Stimulated activated memory B cell treated with anti-CD40 and anti-IgM and Interleukin-4, amounts not matched to agents 10 μg/mL and 1 μg/mL and 100 μg/mL, for 72 hours (primary cell): Measurements from ENCODE around the gene ZNF396.

Experiments
- ATAC-seq: fragments of 150-1000 bp; cut with Tn5 transposase; 2 replicates; pipeline ENCODE4 v1.10.0; 2021
- H3K27ac Mint-ChIP-seq: one replicate; pipeline ENCODE4 v1.8.0; 2022; ENCODE audit warnings: mild to moderate bottlenecking, mixed read lengths
- H3K27me3 Mint-ChIP-seq: one replicate; pipeline ENCODE4 v1.8.0; 2022; ENCODE audit warnings: mixed read lengths
- H3K36me3 Mint-ChIP-seq: one replicate; pipeline ENCODE4 v1.8.0; 2022; ENCODE audit warnings: mixed read lengths
- H3K4me1 Mint-ChIP-seq: one replicate; pipeline ENCODE4 v1.8.0; 2022; ENCODE audit warnings: mixed read lengths
- H3K4me3 Mint-ChIP-seq: one replicate; pipeline ENCODE4 v1.8.0; 2022; ENCODE audit warnings: mild to moderate bottlenecking, moderate library complexity, mixed read lengths
- H3K9me3 Mint-ChIP-seq: one replicate; pipeline ENCODE4 v1.8.0; 2022; ENCODE audit warnings: mixed read lengths

Gene ZNF396

DNA sequence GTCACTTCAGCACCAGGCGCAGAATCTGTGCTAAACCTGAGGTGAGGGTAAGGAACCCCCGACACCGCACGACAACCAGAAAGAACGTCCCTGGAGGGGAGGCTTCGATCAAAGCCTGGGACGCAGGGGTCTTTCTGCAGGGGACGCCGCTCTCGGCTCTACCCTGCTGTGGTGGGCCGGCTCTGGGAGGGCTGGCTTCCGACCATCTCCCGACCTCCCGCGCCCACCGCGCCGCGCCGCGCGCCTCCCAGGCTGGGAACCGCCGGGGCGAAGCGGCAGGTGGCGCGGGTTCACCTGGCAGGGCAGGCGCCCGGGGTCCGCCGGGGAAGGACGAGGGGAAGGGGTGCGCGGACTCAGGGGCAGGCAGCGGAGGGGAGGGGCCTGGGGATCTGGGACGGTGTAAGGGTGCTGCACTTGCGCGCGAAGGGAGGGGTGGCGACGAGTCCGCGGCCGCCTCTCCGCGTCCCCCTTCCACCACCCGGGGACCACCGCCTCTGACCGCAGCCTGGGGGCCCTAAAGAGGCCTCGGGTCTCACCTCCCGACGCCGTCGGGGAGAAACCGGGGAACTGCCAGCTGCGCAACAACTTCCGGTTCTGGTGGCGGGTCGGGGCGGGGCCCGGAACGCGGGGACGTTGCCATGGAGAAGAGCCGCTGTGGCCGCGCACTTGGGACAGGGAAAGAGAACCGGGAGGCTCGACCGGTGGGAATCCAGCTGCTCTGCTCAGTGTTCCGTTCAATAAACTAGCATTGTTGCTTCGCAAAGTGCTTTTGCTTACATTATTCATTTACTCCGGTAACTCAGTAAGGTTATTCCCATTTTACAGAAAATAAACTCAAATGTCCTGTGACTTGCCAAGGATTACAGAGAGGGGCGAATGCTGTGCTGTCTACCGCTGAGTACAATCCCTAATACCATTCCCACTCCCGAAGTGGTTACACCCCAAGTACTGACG lies at the start of gene ZNF396:
ZNF396 (minus strand) TSS at position 596 of the 954 bp plus-strand sequence. CDS start 3,045 bp downstream, outside the sequence.
- peak; percentile 89 for ATAC-seq
- H3K9me3 Mint-ChIP-seq: peaks cover 2% of the 10 kb centered on the region

DNA sequence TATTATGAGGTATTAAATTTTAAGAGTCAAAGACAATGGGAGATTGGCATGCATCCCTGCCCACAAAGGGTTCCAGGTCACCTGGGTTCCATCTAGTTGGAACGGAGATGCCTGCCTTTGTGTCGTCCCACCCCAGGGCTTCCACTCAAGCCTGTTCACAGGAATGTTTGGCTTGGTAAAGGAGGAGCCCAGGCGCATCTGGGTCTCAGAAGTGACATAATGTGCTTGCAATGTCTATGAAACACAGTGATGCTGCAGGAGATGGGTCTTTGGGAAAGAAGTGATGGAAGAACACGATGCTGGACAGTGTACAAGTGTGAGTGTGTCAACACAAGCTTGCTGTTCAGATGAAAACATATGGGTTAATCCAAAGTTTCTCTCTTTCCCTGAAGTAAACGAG lies 49.6 kb upstream of the ZNF396 start:
- no peaks in the 10 kb centered on the region for H3K36me3 Mint-ChIP-seq
- H3K27me3 Mint-ChIP-seq: no peaks in the 10 kb centered on the region
- no peak overlapping the region for H3K4me3 Mint-ChIP-seq
- no peak for ATAC-seq
- H3K27ac Mint-ChIP-seq: no peak overlapping the region
- peaks cover 6% of the 10 kb centered on the region for H3K4me1 Mint-ChIP-seq
- H3K9me3 Mint-ChIP-seq: no peaks in the 10 kb centered on the region

More for the DNA sequence above, at the start of gene ZNF396:
- peak within 1 kb of the TSS; percentile 91 for H3K4me3 Mint-ChIP-seq
- H3K4me1 Mint-ChIP-seq: peaks cover 6% of the 10 kb centered on the region
- H3K36me3 Mint-ChIP-seq: no peaks in the 10 kb centered on the region
- H3K27me3 Mint-ChIP-seq: no peaks in the 10 kb centered on the region
- peak within 1 kb of the TSS; percentile 72 for H3K27ac Mint-ChIP-seq

DNA sequence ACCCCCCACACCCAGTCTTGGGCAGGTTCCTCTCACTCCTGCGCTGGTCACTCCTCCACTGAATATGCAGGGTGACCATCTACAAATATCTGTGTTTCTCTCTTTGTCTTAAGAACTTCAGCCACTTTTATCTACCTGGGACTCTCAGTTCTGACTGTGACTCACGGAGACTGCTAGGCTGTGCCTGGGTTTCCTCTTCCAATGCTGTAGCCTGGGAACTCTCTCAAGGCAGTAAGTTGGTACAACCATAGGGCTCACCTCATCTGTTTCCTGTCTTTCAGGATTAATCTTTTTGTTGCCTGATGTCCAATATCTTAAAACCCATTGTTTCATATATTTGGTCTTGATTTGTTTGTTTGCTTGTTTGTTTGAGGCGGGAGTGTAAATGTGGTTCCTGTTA lies 47.2 kb upstream of the ZNF396 start:
- H3K27ac Mint-ChIP-seq: no peak overlapping the region
- ATAC-seq: no peak
- peaks cover 6% of the 10 kb centered on the region for H3K4me1 Mint-ChIP-seq
- no peaks in the 10 kb centered on the region for H3K9me3 Mint-ChIP-seq
- no peak overlapping the region for H3K4me3 Mint-ChIP-seq
- H3K36me3 Mint-ChIP-seq: no peaks in the 10 kb centered on the region
- H3K27me3 Mint-ChIP-seq: no peaks in the 10 kb centered on the region

DNA sequence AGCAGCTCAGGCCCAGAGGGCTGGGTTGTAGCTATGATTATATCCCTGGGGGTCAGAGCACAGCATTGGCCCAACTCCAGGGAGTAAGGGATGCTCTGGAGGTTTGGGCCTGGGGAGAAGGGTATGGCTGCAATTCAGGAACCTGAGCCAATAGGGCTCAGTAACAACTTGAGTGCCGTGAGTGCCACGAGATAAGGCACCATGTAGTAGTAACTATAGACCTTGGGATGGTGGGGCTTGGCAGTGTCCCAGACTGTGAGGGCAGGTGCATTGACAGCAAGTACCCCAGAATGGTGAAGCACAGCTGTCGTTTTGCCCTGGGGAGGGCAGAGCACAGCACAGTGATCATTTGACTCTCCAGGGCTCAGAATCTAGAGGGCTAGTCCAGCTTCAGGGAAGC lies 45.1 kb upstream of the ZNF396 start:
- H3K27me3 Mint-ChIP-seq: no peaks in the 10 kb centered on the region
- H3K27ac Mint-ChIP-seq: no peak overlapping the region
- H3K36me3 Mint-ChIP-seq: peaks cover 11% of the 10 kb centered on the region
- peak; percentile 27 for ATAC-seq
- H3K9me3 Mint-ChIP-seq: peaks cover 6% of the 10 kb centered on the region
- H3K4me1 Mint-ChIP-seq: peaks cover 1% of the 10 kb centered on the region
- H3K4me3 Mint-ChIP-seq: no peak overlapping the region

DNA sequence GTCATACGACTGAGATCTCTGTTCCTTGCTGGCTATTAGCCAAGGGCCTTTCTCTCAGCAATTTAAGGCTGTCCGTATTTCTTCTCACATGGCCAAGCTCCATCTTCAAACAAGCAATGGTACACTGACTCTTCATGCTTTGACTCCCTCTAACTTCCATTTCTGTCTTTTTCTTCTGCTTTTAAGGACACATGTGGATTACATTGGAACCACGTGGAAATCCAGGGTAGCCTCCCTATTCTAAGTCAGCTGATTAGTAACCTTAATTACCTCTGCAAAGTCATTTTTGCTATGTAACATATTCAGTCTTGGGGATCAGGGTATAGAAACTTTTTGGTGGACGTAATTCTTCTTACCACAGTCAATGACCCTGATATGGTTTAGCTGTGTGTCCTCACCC lies 41.5 kb upstream of the ZNF396 start:
- Mint-ChIP-seq H3K4me3 (no peak overlapping the region), H3K9me3 (peaks cover 8% of the 10 kb centered on the region), H3K36me3 (peaks cover 15% of the 10 kb centered on the region), H3K4me1 (peaks cover 29% of the 10 kb centered on the region), H3K27me3 (no peaks in the 10 kb centered on the region), H3K27ac (no peak overlapping the region)
- no peak for ATAC-seq

DNA sequence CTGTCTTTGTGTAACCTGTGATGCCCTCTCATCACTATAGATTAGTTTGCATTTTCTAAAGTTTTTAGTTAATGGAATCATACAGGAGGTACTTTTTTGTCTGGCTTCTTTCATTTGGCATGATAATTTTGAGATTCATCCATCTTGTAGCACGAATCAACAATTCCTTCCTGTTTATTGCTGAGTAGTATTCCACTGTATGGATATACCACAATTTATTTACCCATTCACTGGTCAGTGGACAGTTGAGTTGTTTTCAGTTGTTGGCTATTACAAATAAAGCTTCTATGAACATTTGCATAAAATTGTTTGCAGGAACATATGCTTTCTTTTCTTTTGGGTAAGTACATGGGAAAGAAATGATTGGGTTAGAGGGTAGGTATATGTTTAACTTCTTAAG lies 40.1 kb upstream of the ZNF396 start:
- H3K4me1 Mint-ChIP-seq: peaks cover 39% of the 10 kb centered on the region
- H3K9me3 Mint-ChIP-seq: peaks cover 8% of the 10 kb centered on the region
- H3K27ac Mint-ChIP-seq: no peak overlapping the region
- H3K4me3 Mint-ChIP-seq: no peak overlapping the region
- H3K27me3 Mint-ChIP-seq: no peaks in the 10 kb centered on the region
- H3K36me3 Mint-ChIP-seq: peaks cover 15% of the 10 kb centered on the region
- no peak for ATAC-seq

DNA sequence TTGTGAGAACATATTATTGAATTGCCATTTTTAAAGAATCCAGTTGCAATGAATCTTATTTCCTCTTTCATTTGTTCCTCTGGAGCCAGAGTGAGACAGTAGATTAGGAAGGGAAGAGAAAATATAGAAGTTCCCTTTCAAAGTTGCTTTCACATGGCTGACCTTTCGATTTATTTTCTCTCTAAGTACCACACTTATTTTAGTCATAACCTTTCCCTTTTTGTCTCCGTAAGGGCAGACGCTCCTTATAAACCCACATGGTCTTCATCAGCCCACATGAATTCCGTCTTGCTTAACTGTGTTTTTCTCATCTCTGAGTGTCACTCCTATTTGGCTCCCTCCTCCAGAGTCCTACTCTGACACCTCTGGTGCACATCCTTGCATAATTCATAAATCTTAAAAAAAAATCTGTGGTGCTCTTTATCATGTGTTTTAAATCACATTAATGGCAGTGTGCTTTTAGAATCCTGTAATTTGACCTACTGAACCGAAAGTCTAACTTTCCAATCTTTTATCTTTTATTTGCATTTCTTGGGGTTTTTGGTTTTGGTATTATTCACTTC lies 38.5 kb upstream of the ZNF396 start:
- Mint-ChIP-seq H3K36me3 (peaks cover 19% of the 10 kb centered on the region), H3K27ac (peak overlapping the region; percentile 95), H3K9me3 (peaks cover 12% of the 10 kb centered on the region), H3K4me3 (peak overlapping the region; percentile 68), H3K4me1 (peaks cover 54% of the 10 kb centered on the region), H3K27me3 (no peaks in the 10 kb centered on the region)
- peak; percentile 79 for ATAC-seq

DNA sequence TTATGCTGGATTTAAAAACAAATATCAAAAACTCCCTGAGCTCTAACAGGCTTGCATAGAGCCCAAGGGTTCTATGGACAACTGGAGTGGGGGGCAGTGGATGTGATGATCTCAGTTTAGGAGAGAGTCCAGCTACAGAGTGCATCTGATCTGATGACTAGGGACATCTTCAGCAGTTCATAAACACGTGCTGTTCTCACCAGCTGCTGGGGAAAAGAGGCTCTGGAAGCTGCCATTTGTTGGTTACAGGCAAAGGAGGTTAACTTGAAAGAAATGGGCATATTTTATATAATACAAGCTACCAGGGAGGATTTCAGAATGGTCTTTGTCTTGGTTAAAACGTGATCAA lies 36.0 kb upstream of the ZNF396 start:
- Mint-ChIP-seq H3K4me1 (peaks cover 74% of the 10 kb centered on the region), H3K36me3 (peaks cover 12% of the 10 kb centered on the region), H3K27ac (peak overlapping the region; percentile 72), H3K9me3 (peaks cover 9% of the 10 kb centered on the region), H3K27me3 (no peaks in the 10 kb centered on the region), H3K4me3 (no peak overlapping the region)
- no peak for ATAC-seq

DNA sequence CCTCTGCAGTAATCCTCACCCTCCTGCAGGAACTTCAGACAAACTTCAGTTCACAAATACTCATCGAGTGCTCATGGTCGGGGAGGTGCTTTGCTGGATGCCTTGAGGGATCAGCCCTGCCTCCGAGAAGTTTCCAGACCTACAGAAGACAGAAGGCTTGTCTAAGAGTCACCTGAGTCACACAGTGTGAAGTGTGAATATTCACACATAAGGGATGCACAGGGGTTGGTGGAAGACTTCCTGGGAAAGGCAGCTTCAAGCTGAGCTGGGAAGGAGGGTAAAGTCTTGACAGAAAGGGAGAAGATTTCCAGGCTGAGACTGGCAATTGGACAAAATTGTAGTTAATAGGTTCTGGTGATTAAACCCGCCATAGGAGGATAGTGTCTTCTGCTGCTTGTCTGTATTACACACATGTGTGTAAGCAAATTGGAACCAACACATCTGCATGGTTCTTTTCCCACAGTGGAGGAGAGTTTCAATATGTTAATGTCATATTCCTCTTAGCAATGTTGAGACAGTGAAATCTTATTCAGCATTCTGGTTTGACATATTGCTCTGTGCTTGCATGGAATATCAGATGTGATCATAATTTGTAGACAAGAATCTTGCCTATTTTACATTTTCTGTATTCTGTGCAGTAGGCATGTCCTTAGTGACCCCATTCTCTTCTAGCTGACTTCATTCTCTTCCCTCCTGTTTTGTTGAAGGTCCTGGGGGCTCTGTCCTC lies 34.7 kb upstream of the ZNF396 start:
- H3K27ac Mint-ChIP-seq: peak overlapping the region; percentile 72
- peaks cover 70% of the 10 kb centered on the region for H3K4me1 Mint-ChIP-seq
- peaks cover 5% of the 10 kb centered on the region for H3K36me3 Mint-ChIP-seq
- H3K4me3 Mint-ChIP-seq: no peak overlapping the region
- H3K27me3 Mint-ChIP-seq: no peaks in the 10 kb centered on the region
- ATAC-seq: no peak
- peaks cover 4% of the 10 kb centered on the region for H3K9me3 Mint-ChIP-seq

DNA sequence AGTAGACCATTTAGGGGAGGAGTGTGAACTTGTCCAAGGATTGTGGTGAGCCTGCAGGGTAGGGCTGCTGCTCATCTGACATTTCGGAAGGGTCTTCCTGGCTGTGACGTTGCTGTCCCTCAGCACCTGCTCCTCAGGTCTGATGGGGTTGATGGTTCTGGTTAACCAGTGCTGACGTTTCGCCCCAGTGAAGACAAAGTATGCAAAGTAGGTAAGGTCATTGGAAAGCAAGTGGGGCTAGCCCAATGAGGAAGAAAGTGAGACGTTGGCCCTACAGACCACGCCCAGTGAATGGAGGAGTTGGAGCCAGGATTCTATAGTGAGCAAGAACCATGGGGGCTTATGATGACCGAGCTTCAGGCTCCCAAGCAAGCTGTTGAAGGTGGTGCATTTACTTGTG lies 33.4 kb upstream of the ZNF396 start:
- H3K27ac Mint-ChIP-seq: peak overlapping the region; percentile 72
- peak; percentile 91 for ATAC-seq

DNA sequence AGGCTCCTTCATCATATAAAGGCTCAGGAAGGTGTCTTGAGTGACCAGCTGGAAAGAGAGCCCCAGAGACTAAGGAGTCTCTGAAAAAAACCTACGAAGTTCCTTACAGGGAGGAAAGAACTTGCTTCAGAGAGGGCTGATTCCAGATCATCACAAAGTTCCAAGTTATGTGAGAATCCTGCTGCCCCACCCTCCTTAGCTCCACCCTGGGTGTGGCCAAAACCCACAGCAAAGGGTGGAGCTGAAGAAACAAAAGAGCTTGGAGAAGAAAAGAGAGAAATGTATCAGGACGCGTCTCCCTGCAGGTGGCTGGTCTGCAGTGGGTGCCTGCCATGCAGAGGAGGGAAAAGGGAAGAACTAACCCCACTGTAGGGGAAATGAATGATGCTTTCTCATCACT lies 32.8 kb upstream of the ZNF396 start:
- Mint-ChIP-seq H3K27ac (peak overlapping the region; percentile 72), H3K36me3 (peaks cover 5% of the 10 kb centered on the region), H3K4me3 (peak overlapping the region; percentile 65), H3K4me1 (peaks cover 54% of the 10 kb centered on the region), H3K9me3 (peaks cover 4% of the 10 kb centered on the region), H3K27me3 (no peaks in the 10 kb centered on the region)
- no peak for ATAC-seq

More for the DNA sequence above, 33.4 kb upstream of the ZNF396 start:
- Mint-ChIP-seq H3K36me3 (peaks cover 5% of the 10 kb centered on the region), H3K4me3 (peak overlapping the region; percentile 65), H3K4me1 (peaks cover 60% of the 10 kb centered on the region), H3K27me3 (no peaks in the 10 kb centered on the region), H3K9me3 (peaks cover 4% of the 10 kb centered on the region)

DNA sequence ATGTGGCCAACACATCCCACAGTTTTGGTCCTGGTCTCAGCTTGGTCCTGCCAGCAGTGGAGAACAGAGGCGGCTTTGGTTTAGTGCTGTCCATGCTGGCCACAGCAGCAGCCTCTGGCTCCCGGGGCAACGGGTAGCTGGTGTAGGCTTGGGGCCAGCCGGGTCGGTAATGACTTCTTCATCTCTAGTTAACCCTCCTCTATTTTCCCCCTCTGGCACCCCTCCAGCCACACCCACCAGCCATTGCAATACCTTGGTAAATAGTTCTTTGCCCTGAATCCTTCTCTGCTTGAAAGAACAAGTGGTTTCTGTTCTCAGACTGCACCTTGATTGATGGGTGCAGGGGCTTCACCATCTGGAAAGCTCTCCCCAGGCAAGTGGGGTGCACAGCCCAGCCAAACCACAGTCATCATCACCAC lies 31.7 kb upstream of the ZNF396 start:
- no peak for ATAC-seq
- no peaks in the 10 kb centered on the region for H3K27me3 Mint-ChIP-seq
- H3K36me3 Mint-ChIP-seq: peaks cover 5% of the 10 kb centered on the region
- H3K9me3 Mint-ChIP-seq: peaks cover 4% of the 10 kb centered on the region
- H3K27ac Mint-ChIP-seq: peak overlapping the region; percentile 72
- H3K4me1 Mint-ChIP-seq: peaks cover 45% of the 10 kb centered on the region
- H3K4me3 Mint-ChIP-seq: no peak overlapping the region

DNA sequence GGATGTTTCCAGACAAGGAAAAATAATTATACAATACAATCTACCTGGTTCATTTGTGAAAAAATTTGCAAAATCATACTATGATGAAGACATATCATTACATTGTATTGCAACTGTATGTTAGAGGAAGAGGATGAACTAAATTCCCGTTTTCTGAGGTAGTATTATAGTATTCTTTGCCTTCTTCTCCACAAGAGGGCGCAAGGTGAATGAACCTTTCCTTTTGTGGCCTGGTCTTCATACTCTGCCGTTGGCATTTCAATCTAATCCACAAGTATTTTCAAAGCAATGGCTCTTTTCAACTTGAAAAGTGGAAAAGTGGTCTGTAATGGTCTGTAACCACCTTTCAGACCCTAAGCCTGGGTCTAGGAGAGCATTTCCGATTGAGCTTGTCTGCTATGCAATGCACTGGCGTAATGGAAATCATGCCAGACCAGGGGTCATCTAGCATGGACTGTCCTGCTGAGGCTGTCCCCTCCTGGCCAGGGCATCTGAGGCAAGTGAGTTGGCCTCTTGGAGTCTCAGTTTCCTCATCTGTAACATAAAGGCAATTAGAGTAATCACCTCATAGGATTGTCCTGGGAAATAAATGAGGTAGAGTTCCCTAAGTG lies 30.8 kb upstream of the ZNF396 start:
- Mint-ChIP-seq H3K4me3 (no peak overlapping the region), H3K27ac (no peak overlapping the region), H3K27me3 (no peaks in the 10 kb centered on the region), H3K4me1 (peaks cover 43% of the 10 kb centered on the region), H3K9me3 (peaks cover 4% of the 10 kb centered on the region), H3K36me3 (peaks cover 5% of the 10 kb centered on the region)
- ATAC-seq: peak; percentile 54

DNA sequence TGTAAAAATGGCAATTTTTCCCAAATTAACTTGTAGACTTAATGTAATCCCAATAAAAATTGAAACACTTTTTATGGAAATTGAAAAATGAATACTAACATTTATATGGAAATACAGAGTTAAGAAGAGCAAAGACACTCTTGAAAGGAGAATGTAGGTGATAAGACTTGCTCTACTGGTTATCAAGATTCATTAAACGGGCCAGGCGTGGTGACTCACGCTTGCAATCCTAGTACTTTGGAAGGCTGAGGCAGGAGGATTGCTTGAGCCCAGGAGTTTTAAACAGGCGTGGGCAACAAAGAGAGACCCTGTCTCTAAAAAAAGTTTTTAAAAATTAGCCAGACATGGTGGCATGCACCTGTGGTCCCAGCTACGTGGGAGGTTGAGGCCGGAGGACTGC lies 29.5 kb upstream of the ZNF396 start:
- H3K4me3 Mint-ChIP-seq: no peak overlapping the region
- peaks cover 4% of the 10 kb centered on the region for H3K9me3 Mint-ChIP-seq
- H3K27ac Mint-ChIP-seq: no peak overlapping the region
- H3K36me3 Mint-ChIP-seq: peaks cover 5% of the 10 kb centered on the region
- ATAC-seq: no peak
- H3K4me1 Mint-ChIP-seq: peaks cover 30% of the 10 kb centered on the region
- no peaks in the 10 kb centered on the region for H3K27me3 Mint-ChIP-seq

DNA sequence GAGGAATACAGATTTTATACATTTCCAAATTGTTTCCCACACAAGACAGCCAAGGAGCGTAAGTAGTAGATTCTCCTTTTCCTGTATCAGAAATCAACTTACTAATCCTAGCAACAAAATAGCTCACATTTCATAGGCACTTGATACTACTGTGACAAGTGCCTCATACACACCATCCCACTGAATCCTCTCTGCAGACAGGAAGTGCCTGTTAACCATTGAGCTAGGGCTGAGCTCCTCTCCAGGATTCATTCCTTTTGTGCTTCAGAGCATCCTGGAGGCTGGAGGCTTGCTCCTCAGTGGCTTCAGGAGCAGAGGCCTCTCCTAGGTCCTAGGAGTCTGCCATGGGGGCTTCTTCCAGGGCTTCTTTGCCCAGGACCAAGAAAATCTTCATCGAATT lies 20.8 kb upstream of the ZNF396 start:
- Mint-ChIP-seq H3K4me3 (no peak overlapping the region), H3K27ac (no peak overlapping the region), H3K9me3 (no peaks in the 10 kb centered on the region), H3K4me1 (no peaks in the 10 kb centered on the region), H3K36me3 (no peaks in the 10 kb centered on the region), H3K27me3 (peaks cover 29% of the 10 kb centered on the region)
- no peak for ATAC-seq
